Panc1 (cell line): ENCODE measurements around the gene SLC27A5. TPM values are rescaled to one million over a fixed set of nuclear protein-coding genes. Genes with fewer than 3 reads are reported as not detected.

ENCODE experiments used
- ATAC-seq: fragments of 200-7000 bp; cut with Tn5 transposase; 2 replicates; pipeline ENCODE4 v1.9.1; 2020; ENCODE audit warnings: mild to moderate bottlenecking, moderate library complexity
- BruUV-seq: library from RNA; stranded (reverse); fragments of 400-500 nt; replicated peaks from 2 replicates; lab custom pipeline; 2021; lab: Mats Ljungman, UMichigan
- CTCF ChIA-PET: fragments of 300-600 bp; sonication (Branson Sonifier 250); formaldehyde crosslinking; loops from one replicate; lab custom pipeline; 2022; ENCODE audit warnings: antibody characterized with exemption; lab: Charles Lee
- POLR2A ChIA-PET: fragments of 300-600 bp; sonication (Branson Sonifier 250); formaldehyde crosslinking; loops from one replicate; lab custom pipeline; 2022; ENCODE audit warnings: antibody characterized with exemption; lab: Charles Lee
- DNase-seq: peaks from one replicate; pipeline ENCODE4 v3.0.0-alpha.2; 2010; ENCODE audit warnings: low read depth, low spot score
- H3K27ac ChIP-seq: 2 replicates; pipeline ENCODE4 v1.5.1; 2011; ENCODE audit warnings: mild to moderate bottlenecking, low read length, inconsistent platforms
- H3K27me3 ChIP-seq: fragments of 200-500 bp; sonication (Bioruptor generic); 2 replicates; pipeline ENCODE4 v1.6.0; 2014; ENCODE audit warnings: low read length, inconsistent platforms; ENCODE audit not compliant: control insufficient read depth, insufficient read depth
- H3K36me3 ChIP-seq: fragments of 200-500 bp; sonication (Bioruptor generic); 2 replicates; pipeline ENCODE4 v1.5.1; 2014; ENCODE audit warnings: inconsistent platforms, mild to moderate bottlenecking, low read length, moderate library complexity; ENCODE audit not compliant: control insufficient read depth, insufficient read depth
- H3K4me1 ChIP-seq: 2 replicates; pipeline ENCODE4 v1.5.1; 2011; ENCODE audit warnings: inconsistent platforms, mild to moderate bottlenecking, low read length, moderate library complexity; ENCODE audit not compliant: control insufficient read depth, insufficient read depth
- H3K4me3 ChIP-seq, 2 experiments: 2 replicates each; pipeline ENCODE4 v1.5.1; 2011 to 2012; ENCODE audit warnings: low read depth in 2 of 2, low read length in 2 of 2, mild to moderate bottlenecking in 2 of 2, inconsistent platforms in 1 of 2, moderate library complexity in 1 of 2
- H3K9me3 ChIP-seq: fragments of 200-500 bp; sonication (Bioruptor generic); 2 replicates; pipeline ENCODE4 v1.5.1; 2014; ENCODE audit warnings: low read depth, mild to moderate bottlenecking, inconsistent platforms, low read length, moderate library complexity; ENCODE audit not compliant: control insufficient read depth, insufficient read depth
- CTCF ChIP-seq: fragments of 450-650 bp; IDR thresholded peaks from 2 replicates; pipeline ENCODE4 v1.5.1; 2017; ENCODE audit warnings: mild to moderate bottlenecking
- POLR2AphosphoS5 ChIP-seq: IDR thresholded peaks from 2 replicates; pipeline ENCODE4 v1.6.1; 2012; ENCODE audit warnings: mild to moderate bottlenecking, low read depth, low read length, moderate library complexity
- REST ChIP-seq, 2 experiments: IDR thresholded peaks; 2 replicates each; pipeline ENCODE4 v1.6.1; 2011 to 2012; ENCODE audit warnings: low read depth in 2 of 2, control low read depth in 1 of 2, low read length in 1 of 2, mild to moderate bottlenecking in 1 of 2, moderate library complexity in 1 of 2; ENCODE audit not compliant: insufficient read depth in 1 of 2
- SIN3A ChIP-seq: IDR thresholded peaks from 2 replicates; pipeline ENCODE4 v1.6.1; 2012; ENCODE audit warnings: low read depth, mild to moderate bottlenecking, low read length, moderate library complexity, borderline replicate concordance; ENCODE audit not compliant: insufficient read depth
- TCF7L2 ChIP-seq: IDR thresholded peaks from 2 replicates; pipeline ENCODE4 v1.6.1; 2011; ENCODE audit warnings: mild to moderate bottlenecking, low read depth, low read length, inconsistent platforms
- in situ Hi-C: cut with HindIII; loops from 2 replicates; pipeline ENCODE4 v1.10.0; 2016; ENCODE audit warnings: low sequenced_read_pairs, low pct_unique_long_range_greater_than_20kb
- intact Hi-C: fragments of 100-400 bp; cut with micrococcal nuclease; formaldehyde crosslinking; loops from one replicate; pipeline ENCODE4 v1.10.0; 2022; ENCODE audit not compliant: unreplicated experiment
- total RNA-seq: library from RNA; stranded (reverse); gene quantifications from one replicate; pipeline ENCODE4 v1.2.1, GENCODE V29; 2021; ENCODE audit not compliant: unreplicated experiment

Gene SLC27A5
- total RNA-seq, 1 experiment from 2014 or later = 10.7 TPM

- intact Hi-C loops (no loop called here), in situ Hi-C loops (no loop called here)
- Histone ChIP-seq H3K36me3 (no peaks in the 10 kb centered on the region), H3K4me1 (peaks cover 3% of the 10 kb centered on the region; the same call in 1 of the 2 replicates), H3K27me3 (no peaks in the 10 kb centered on the region; the same call in none of the 2 replicates), H3K9me3 (no peaks in the 10 kb centered on the region), H3K27ac (no peak overlapping the region), H3K4me3 (no peak overlapping the region)
- ATAC-seq (no peak), DNase-seq (no peak)
- no TSS peak for BruUV-seq
- CTCF ChIA-PET = no interaction called here
- POLR2A ChIA-PET = interaction anchor here (0.6 kb wide), 1 partner anchor 8 kb away, joined by 4 read pairs; the partner anchor contains the start of gene TRIM28
- TF ChIP-seq SIN3A (no peak), REST (IDR thresholded peaks at IDR 0.05; ENCODE audit: insufficient read depth in 1 of 2, low read depth in 2 of 2, low read length in 1 of 2) (no peak), CTCF (no peak), TCF7L2 (no peak), POLR2AphosphoS5 (no peak)
Observed at GRCh38 chr19:58535857-58536256, 24.1 kb upstream of the SLC27A5 start.

- CTCF ChIA-PET = interaction anchor here (0.6 kb wide), 1 partner anchor 882 kb away, joined by 5 read pairs; no protein-coding TSS in a partner anchor
- in situ Hi-C loops (no loop called here), intact Hi-C loops (no loop called here)
- no peaks in the 10 kb centered on the region for H3K9me3 ChIP-seq
- H3K4me1 ChIP-seq = no peaks in the 10 kb centered on the region
- H3K27ac ChIP-seq = no peak overlapping the region
- H3K4me3 ChIP-seq = no peak overlapping the region
- TF ChIP-seq REST (IDR thresholded peaks at IDR 0.05; ENCODE audit: insufficient read depth in 1 of 2, low read depth in 2 of 2, low read length in 1 of 2) = no peak
- no peak for TF ChIP-seq POLR2AphosphoS5
- TF ChIP-seq CTCF = no peak
- no peak for TF ChIP-seq SIN3A
- no peak for TF ChIP-seq TCF7L2
- DNase-seq = no peak
- POLR2A ChIA-PET = no interaction called here
- no peaks in the 10 kb centered on the region; the same call in 1 of the 2 replicates for H3K27me3 ChIP-seq
- no peaks in the 10 kb centered on the region for H3K36me3 ChIP-seq
- BruUV-seq = no TSS peak
- no peak for ATAC-seq
Observed at GRCh38 chr19:58531034-58531840, 19.4 kb upstream of the SLC27A5 start.
